Fibroblast of upper back skin (primary cell): ENCODE results near the gene USP12.
"Not testable (repeated sequence)": the region's sequence is repeated elsewhere in the genome, so short reads cannot be mapped to it uniquely, and the experiment has no call there.

ENCODE experiments used
- DNase-seq: peaks from one replicate; pipeline ENCODE4 v3.0.0-alpha.2; 2013

The USP12 gene

DNA sequence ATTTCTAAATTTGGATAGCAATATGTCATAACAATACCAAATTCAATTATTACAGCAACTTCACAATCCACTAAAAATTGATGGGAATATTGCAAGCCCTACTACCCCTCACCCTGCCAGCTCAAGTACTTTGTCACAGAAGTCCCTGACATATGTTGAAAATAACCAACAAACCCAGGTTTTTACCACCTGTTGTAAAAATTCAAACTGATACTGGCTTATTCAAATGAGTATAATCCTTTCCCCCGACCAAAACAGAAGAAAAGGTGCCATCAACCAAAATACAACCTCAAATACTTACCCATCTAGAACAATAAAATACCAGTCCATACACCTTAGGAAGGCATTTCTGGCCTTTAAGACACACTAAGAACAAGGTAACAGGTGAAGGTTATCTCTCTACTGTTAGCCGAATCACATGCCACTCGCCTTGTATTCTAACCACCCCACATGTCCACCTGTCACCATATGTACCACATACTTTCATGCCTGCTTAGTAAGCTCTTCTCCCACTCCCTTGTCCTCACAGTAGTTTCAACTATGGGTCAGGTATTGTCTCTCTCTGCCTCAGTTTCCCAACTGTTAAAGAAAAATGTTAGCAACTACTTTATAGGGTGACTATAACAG is 53.1 kb downstream of the USP12 start:
- no peak for DNase-seq

DNA sequence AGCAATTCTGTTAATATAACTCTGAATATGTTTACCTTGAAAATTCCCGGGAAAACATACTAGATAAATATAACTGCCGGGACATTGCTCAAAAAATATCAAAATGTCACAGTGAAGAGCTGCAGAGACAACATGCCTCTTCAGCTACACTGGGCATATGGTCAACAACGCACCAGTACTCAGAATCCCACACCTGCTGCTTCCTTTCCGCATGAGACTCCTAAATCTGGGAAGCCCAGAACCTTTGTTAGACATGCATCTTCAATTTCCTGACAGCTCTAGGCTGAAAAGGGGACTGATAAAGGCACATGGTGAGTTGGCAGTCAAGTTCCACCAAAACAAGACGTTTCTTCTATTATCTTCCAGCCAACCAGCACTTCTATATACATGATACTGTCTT is 53.7 kb downstream of the USP12 start:
- DNase-seq = no peak

DNA sequence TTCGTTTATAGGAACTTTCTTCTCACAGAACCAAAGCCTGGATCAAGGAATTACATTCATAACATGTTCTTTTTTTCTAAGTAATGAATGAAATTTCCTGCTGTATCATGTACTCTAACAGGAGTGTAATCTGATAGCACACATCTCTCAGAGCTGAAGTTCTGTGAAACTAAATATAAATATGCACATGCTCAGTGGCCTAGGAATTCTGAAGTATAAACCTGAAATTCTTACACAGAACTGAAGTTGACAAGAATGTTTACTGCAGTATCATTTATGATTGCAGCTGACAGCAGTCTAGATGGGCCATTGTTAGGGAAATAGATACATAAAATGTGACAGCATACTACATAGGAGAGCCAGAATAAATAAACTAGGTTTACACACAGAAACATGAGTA is 54.5 kb downstream of the USP12 start:
- DNase-seq = peak; percentile 25

DNA sequence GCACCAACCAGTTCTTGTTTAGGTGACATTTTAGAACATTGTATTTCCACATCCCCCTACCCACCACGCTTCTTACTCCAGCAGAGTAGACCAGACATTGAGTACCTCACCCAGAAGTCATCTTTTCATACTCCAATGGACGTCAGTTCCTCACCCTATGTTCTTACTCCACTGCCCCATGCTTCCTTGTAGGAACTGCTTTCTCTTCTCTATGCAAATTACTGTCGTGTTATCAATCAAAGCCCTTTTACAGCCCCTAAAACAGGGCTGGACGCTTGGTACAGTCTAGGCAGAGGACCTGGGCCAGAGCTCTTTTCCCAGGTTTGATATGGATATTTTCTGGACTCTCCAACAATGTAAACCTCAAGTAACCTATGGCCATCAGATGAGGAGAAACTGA is 58.2 kb downstream of the USP12 start:
- no peak for DNase-seq

DNA sequence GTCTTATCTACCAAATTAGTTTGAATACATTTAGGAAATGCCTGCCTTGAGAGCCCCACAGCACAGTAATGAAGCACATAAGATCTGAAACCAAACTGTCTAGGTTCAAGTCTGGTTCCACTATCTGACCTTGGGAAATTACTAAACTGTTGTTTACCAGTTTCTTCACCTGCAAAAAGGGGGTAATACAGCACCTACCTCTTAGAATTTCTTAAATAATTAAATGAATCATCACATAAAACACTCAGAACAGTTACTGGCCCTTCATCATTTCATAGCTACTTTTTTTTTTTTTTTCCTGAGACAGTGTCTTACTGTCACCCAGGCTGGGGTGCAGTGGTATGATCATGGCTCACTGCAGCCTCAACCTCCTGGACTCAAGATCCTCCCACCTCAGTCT is 59.6 kb downstream of the USP12 start:
- DNase-seq = no peak

DNA sequence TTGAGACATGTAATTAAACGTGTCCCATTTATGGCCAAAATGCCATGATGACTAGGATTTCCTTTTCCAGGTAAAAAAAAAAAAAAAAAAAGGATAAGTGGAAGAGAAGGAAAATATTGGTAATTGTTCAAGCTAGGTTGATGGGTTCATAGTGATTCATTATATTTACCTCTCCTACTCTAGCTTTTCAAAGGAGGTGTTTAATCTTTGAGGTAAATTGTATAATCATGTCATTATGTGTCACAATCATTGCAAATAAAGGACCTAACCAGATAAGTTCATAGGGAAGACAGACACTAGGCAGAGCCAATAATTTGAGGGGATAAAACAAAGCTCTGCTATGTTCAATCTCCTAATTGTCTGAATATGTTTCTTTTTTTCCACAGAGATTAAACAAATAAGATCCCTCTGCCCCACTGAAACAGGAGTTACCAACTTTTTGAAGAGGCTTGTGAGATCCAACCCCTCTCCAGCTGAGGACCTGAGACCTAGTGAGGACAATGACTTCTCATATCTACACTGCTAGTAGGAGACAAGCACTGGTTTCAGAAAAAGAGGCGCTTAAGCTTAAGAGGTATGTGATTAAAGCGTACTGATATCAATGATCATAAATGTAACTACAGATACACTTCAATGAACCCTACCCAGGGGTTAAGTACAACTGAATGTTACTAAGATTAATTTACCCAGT is 61.4 kb downstream of the USP12 start:
- no peak for DNase-seq

DNA sequence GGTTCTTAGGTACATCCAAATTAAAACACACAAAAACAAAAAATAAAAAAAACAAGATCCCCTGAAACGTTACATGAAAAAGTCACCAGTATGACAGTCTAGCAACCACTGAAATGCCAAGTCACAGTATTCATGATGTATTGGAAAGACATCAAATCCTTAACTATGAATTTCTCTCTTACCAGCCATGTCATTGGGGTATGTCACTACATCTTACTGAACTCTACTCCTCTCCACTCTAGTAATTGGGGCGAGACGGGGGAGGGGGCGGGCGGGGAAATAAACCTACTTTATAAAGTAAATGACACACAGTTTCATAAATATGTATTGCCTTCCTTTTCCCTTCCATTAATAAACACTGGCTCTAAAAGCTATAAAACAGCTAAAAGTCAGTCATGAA is 65.5 kb downstream of the USP12 start:
- DNase-seq = no peak

DNA sequence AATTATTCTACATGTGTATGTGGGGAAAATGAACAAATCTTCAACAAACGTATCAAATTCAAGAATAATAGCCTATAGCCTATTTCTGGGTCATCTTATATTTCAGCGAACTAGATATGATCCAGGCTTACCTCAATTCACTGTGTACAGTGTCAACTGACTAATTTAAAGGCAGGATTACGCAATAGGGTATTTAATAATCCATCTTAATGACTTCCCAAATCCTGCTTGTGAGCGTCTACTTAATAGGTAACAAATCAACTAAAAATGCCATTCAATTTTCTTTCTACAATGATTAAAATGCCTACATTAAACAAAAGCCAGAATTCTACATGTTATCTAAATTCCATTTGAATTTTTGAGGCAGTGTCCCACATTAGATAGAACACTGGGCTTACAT is 67.0 kb downstream of the USP12 start:
- DNase-seq = no peak

DNA sequence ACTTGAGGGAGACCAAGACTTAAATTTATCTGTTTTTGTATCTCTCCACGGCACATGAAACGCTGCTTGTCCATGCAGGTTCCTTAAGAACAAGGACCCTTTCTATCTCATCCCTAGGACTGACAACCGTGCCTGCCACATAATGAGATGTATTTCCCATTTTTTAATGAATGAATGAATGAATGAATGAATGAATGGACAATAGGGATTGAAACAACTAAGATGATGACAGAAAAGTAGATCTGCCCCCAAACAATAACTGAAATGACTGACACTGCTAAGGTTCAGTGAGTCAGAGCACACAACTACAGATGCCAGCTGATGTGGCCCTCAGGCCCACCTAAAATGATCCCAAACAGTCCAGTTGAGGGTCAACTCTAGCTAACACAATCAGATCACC is 69.8 kb downstream of the USP12 start:
- no peak for DNase-seq

DNA sequence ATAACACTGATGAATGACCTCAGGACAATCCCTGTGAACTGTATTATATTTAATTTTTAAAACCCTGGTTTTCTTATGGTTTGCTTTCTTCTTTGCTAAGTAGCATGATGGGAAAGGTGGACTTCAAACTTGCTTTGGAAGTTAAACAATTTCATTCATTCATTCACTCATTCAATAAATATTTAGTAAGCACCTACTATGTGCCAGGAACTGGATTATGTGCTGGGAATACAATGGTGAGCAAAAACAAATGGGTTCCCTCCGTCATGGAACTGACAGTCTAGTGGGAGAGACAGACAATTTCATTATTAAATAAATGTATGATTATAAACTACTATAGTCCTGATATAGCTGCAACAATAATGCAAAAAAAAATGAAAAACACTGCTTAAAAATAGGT is 70.3 kb downstream of the USP12 start:
- no peak for DNase-seq

DNA sequence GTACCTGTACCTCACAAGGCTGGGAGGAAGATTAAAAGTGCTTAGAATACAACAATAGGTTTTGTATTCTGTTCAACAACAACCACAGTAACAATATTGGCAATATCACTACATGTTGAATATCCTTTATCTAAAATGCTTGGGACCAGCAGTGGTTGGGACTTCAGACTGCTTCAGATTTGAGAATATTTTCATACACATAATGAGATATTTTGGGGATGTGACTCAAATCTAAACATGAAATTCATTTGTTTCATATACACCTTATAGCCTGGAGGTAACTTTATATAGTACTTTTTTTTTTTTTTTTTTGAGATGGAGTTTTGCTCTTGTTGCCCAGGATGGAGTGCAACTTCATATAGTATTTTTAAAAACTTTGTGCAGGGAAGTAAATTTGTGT is 73.9 kb downstream of the USP12 start:
- no peak for DNase-seq

DNA sequence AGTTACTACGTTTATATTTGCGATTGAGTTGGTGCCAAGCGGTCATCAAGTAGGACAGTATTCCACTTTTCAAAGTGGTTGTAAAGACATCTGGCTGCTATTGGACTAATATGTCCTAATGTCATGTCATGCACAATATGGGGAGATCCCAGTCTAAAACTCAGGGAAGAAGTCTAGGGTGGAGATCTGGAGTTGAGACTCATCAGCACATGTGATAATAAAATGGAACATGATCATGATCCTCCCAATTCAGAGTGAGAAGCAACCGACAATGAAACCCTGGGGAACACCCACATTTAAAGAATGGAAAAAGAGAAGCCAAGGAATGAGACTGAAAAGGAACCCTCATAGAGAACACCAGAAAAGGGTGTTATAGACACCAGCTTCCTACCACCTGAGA is 80.2 kb downstream of the USP12 start:
- DNase-seq = no peak

DNA sequence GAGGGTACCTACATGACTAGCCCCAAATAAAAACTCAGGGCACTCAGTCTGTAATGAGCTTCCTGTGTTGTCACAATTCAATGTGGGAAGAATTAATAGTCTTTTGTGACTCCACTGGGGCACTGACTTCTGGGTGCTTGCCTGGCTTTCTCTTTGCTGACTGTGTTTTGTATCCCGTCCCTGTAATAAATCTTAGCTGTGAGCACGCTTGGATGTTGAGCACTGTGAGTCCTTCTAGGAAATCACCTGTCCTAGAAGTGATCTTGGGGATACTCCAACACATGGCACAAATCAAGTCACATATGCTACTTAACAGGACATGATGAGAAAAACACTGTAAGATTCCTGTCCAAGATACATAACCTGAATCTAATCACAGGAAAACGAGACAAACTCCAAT is 83.0 kb downstream of the USP12 start:
- no peak for DNase-seq

DNA sequence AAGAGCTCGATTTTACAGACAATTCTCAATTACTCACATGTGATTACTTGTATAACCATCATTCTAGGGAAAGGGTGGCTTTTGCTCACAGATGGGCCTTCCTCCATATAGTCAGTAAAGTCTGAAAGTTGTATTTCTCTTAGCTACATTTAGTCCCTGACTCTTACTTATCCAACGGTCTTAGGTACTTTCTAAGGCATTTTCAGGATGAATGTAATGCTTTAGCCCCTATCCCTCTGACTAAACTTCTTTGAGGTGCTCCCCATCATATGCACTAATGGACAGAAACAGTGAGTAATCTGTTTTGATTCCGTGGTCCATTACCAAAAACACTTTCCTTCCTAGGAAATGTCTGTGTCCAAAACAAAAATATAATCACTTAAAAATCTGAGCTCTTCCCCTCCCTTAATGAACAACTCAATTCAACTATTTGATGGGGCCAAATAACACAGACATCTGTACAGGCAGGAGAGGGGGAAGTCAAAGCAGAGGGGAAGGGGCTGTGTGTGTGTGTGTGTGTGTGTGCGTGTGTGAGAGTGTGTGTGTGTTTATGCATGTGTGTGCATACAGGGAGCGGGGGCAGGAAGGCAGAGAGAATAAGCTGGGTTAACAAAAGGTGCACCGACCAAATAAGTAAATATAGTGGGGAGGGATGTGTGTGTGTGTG is 84.9 kb downstream of the USP12 start:
- no peak for DNase-seq

DNA sequence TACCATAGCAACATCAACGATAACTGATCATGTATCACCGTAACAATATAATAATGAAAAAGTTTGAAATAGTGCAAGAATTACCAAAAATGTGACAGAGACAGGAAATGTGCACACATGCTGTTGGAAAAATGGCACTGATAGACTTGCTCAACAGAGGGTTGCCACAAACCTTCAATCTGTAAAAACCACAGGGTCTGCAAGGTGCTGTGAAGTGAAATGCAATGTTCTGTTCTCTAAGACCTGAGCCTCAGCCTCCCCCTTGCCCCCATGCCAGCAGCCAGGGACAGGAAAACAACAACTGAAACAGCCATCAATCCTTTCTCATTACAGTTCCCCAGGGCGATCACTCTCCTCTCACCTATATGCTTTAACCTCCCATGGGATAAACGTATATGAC is 88.4 kb downstream of the USP12 start:
- no peak for DNase-seq

DNA sequence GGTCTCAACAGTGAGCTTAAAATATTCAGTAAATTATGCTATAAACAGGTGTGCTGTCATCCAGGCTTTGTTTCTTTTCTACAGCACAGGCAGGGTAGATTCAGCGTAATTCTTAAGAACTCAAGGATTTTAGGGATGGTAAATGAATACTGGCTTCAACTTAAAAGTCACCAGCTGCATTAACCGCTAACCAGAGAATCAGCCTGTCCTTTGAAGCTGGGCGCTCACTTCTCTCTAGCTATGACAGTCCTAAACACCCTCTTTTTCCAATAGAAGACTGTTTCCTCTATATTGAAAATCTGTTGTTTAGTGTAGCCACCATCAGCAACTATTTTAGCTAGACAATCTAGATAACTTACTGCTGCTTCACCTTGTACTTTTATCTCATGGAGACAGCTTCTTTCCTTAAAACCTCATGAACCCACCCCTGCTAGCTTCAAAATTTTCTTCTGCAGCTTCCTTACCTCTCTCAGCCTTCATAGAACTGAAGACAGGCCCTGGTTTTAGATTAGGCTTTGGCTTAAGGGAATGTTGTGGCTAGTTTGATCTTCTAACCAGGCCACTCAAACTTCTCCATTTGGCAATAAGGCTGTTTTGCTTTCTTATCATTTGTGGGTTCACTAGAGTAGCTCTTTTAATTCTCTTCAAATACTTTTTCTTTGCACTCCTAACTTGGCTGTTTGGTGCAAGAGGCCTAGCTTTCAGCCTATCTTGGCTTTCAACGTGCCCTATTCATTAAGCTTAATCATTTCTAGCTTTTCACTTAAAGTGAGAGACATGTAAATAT is 89.5 kb downstream of the USP12 start:
- DNase-seq = no peak

DNA sequence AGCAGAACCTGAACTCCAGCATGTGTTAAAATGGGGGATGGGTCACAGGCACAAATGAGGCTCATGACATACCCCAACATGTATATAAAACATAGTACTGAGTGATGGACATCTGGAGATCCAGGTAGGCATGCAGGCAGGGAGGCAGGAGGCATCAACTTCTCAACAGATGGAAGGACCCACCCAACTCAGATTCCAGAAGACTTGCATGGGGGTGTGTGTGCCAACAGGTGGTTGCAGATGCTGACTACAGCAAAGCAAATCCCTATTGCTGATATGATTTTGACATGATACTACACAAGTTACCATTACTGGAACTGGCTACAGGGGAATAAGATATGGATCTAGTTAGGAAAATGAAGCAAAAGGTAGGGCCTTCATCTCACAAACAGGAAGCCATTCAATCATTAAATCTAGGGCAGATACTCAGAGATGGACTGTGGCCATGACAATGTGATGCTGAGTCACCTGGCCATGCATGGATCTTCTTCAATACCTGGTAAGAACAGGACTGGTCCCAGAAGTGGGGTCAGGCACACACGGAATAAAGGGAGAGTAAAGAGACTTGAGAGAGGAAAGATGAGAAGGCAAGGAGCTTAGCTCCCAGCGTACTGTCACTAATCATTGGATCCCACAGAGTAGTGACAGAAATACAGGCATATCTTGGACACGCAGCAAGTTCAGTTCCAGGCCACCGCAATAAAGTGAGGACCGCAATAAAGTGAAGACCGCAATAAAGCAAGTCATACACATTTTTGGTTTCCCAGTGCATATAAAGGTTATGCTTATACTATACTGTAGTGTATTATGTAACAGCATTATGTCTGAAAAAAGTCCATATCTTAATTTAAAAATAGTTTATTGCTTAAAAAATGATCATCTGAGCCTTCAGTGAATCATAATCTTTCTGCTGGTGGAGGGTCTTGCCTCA is 91.3 kb downstream of the USP12 start:
- DNase-seq = no peak

DNA sequence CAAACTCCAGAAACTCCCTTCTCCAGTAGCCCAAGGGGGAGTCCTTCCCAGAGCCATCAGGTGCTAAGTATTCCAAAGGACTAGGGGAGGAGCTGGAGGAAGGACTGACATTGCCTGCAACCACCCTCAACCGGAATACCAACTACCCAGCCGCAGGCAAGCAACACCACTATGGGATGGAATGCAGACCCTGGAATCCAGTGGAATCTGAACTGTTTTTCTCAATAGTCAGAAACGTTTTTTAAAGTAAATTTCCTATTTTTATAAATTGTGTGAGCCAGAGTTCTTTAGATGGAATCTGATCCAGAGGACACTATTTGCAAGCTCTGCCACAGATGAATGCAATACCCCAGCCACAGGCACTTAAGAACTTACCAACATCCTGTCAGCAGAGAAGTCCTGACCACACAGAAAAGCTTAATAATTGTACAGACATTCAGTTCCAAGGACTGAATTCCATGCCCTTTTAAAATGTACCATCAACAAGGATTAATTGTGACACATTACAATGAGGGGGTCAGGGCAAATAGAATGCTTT is 92.1 kb downstream of the USP12 start:
- peak; percentile 81 for DNase-seq

DNA sequence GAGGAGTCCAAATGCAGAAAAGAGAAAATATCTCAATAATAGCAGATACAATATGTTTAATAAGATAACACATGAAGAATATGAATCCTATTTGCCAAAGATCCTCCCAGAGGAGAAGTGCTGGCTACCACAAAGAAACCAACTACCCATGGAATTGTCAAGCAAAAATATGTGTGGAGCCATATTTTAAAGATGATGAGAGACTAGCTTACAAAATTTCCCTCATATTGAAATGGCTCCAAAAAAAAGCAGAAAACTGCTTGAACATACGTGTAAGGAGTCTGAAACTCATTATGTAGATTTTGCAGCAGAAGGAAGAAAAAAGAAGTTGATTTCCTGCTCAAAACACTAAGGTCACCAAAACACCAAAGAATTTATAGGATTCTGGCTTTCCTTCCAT is 94.2 kb downstream of the USP12 start:
- DNase-seq = peak; percentile 46

DNA sequence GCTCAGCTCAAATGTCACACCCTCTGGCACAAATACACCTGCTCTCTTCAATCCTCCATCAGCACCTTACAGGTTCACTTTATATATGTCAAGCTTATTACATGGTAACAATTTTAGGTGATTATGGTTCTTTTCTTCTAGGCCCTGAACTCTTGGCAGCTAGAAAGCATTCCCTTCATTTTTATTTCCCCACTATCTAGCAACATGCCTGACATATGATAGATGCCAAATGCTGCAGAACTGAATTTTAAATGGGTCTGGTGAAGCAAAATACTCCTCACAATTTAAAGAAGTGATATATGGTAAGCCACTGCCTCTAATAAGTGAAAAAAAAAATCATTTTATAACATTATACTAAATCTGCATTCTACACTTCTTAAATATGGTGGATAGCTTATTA is 95.2 kb downstream of the USP12 start:
- peak; percentile 56 for DNase-seq

DNA sequence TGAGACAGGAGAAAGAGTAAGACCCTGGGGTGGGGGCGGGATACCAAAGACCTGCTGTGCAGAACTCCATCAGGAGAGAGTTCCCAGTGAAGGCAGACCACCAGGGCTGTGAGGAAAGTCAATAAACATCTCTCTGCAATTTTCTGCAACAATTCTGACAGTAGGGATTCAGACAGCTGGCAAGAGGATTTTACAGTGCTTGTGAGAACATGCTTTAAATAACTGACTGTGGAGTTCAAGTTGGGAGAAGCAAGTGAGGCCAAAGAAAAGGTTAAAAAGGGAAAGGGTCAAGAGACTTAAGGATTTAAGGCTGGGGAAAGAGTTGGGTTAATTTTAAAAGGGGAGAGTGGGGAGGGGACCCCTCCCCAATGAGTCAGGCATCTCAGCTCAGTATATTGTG is 98.4 kb downstream of the USP12 start:
- no peak for DNase-seq

DNA sequence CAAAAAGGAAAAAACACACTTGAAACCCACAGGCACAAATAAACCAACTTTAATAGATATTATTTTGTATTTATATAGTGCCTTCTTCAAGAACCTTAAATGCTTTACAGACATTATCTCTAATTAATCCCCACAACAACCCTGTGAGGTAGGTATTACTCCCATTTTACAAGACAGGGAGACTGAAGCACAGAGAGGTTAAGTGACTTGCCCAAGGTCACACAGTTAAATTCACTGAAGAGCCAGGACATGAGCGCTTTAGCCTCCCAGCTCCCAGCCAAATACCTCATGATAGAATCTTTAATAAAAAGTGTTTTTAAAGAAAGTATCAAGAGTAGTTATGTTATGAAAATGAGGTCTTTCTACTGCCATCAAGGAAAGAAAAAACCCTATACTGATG is 105.5 kb downstream of the USP12 start:
- not testable (repeated sequence) for DNase-seq
